Loucy (cell line): ENCODE results near the gene TMPRSS6.
A peak's percentile ranks its signal among the peaks of the same experiment; 100 is the strongest.

Experiments used
- H2AFZ ChIP-seq: fragments of 200-600 bp; sonication (generic); 2 replicates; pipeline ENCODE4 v1.6.0; 2016; ENCODE audit warnings: antibody characterized with exemption, mild to moderate bottlenecking, low read length, moderate library complexity
- H3F3A ChIP-seq: fragments of 200-600 bp; 2 replicates; pipeline ENCODE4 v1.6.0; 2016; ENCODE audit warnings: antibody characterized with exemption, low read depth, mild to moderate bottlenecking
- H3K27me3 ChIP-seq: fragments of 200-600 bp; sonication (generic); 2 replicates; pipeline ENCODE4 v1.6.1; 2014; ENCODE audit warnings: low read length, mild to moderate bottlenecking; ENCODE audit not compliant: insufficient read depth, poor library complexity, severe bottlenecking
- H3K36me3 ChIP-seq: fragments of 200-600 bp; sonication (generic); 2 replicates; pipeline ENCODE4 v1.6.1; 2016; ENCODE audit warnings: low read length; ENCODE audit not compliant: insufficient read depth
- H3K4me1 ChIP-seq: fragments of 200-600 bp; sonication (generic); 2 replicates; pipeline ENCODE4 v1.5.1; 2014; ENCODE audit warnings: low read length, mild to moderate bottlenecking; ENCODE audit not compliant: insufficient read depth, poor library complexity, severe bottlenecking
- H3K4me2 ChIP-seq: fragments of 200-600 bp; sonication (generic); 2 replicates; pipeline ENCODE4 v1.6.0; 2014; ENCODE audit warnings: antibody characterized with exemption, low read length, low read depth, mild to moderate bottlenecking; ENCODE audit not compliant: poor library complexity, severe bottlenecking
- H3K4me3 ChIP-seq: fragments of 200-600 bp; sonication (generic); 2 replicates; pipeline ENCODE4 v1.5.1; 2014; ENCODE audit warnings: low read length, mild to moderate bottlenecking, mixed read lengths; ENCODE audit not compliant: poor library complexity, severe bottlenecking
- H3K79me2 ChIP-seq: fragments of 200-600 bp; sonication (generic); 2 replicates; pipeline ENCODE4 v1.6.1; 2014; ENCODE audit warnings: low read length; ENCODE audit not compliant: insufficient read depth
- H3K9ac ChIP-seq: fragments of 200-600 bp; sonication (generic); 2 replicates; pipeline ENCODE4 v1.6.0; 2014; ENCODE audit warnings: mild to moderate bottlenecking, low read depth, low read length, moderate library complexity; ENCODE audit not compliant: poor library complexity, severe bottlenecking
- H3K9me2 ChIP-seq: fragments of 200-600 bp; sonication (generic); replicated peaks from 2 replicates; pipeline ENCODE4 v1.6.1; 2016; ENCODE audit warnings: low read depth, low read length, mixed read lengths
- H3K9me3 ChIP-seq: fragments of 200-600 bp; sonication (generic); 2 replicates; pipeline ENCODE4 v1.6.1; 2014; ENCODE audit warnings: mild to moderate bottlenecking, antibody characterized with exemption, low read length, low read depth; ENCODE audit not compliant: insufficient read depth
- H4K20me1 ChIP-seq: fragments of 200-600 bp; sonication (generic); 2 replicates; pipeline ENCODE4 v1.6.0; 2014; ENCODE audit warnings: antibody characterized with exemption, low read length, mild to moderate bottlenecking; ENCODE audit not compliant: insufficient read depth, poor library complexity, severe bottlenecking
- CTCF ChIP-seq: fragments of 200-600 bp; sonication (generic); conservative IDR thresholded peaks from 2 replicates; pipeline ENCODE4 v1.5.1; 2014; ENCODE audit warnings: mild to moderate bottlenecking, antibody characterized with exemption, low read length
- EZH2phosphoT487 ChIP-seq: fragments of 200-600 bp; IDR thresholded peaks from 2 replicates; pipeline ENCODE4 v1.6.1; 2018; ENCODE audit warnings: antibody characterized with exemption, mild to moderate bottlenecking, moderate library complexity, borderline replicate concordance

TMPRSS6 gene

GRCh38 chr22:37107816-37108621, 1.5 kb downstream of the TMPRSS6 start:
- Histone ChIP-seq H3K4me2 (no peak overlapping the region), H3K27me3 (no peaks in the 10 kb centered on the region)
- TF ChIP-seq CTCF, result no peak
- no peak for TF ChIP-seq EZH2phosphoT487

GRCh38 chr22:37105990-37106389, 3.5 kb downstream of the TMPRSS6 start:
- H2AFZ ChIP-seq, result no peak overlapping the region
- H3K27me3 ChIP-seq, result no peaks in the 10 kb centered on the region
- H3K9me2 ChIP-seq, result no peaks in the 10 kb centered on the region
- H3K9ac ChIP-seq, result no peak overlapping the region
- H3K79me2 ChIP-seq, result no peaks in the 10 kb centered on the region
- H3F3A ChIP-seq, result no peaks in the 10 kb centered on the region
- no peak overlapping the region for H3K4me2 ChIP-seq
- peaks cover 9% of the 10 kb centered on the region for H3K4me1 ChIP-seq
- H3K36me3 ChIP-seq, result no peaks in the 10 kb centered on the region
- H4K20me1 ChIP-seq, result no peaks in the 10 kb centered on the region
- no peaks in the 10 kb centered on the region for H3K9me3 ChIP-seq
- TF ChIP-seq EZH2phosphoT487 (no peak), CTCF (no peak)
- no peak overlapping the region for H3K4me3 ChIP-seq

More at GRCh38 chr22:37107816-37108621, 1.5 kb downstream of the TMPRSS6 start:
- no peaks in the 10 kb centered on the region for H3K9me3 ChIP-seq
- H3K4me3 ChIP-seq, result no peak overlapping the region
- H3K36me3 ChIP-seq, result no peaks in the 10 kb centered on the region
- no peak overlapping the region for H3K9ac ChIP-seq
- no peaks in the 10 kb centered on the region for H4K20me1 ChIP-seq
- H2AFZ ChIP-seq, result no peak overlapping the region
- H3K9me2 ChIP-seq, result no peaks in the 10 kb centered on the region
- H3K4me1 ChIP-seq, result peaks cover 3% of the 10 kb centered on the region
- no peaks in the 10 kb centered on the region for H3K79me2 ChIP-seq
- no peaks in the 10 kb centered on the region for H3F3A ChIP-seq

GRCh38 chr22:37105154-37105553, 4.4 kb downstream of the TMPRSS6 start:
- Histone ChIP-seq H4K20me1 (no peaks in the 10 kb centered on the region), H3K9me2 (no peaks in the 10 kb centered on the region), H3K36me3 (no peaks in the 10 kb centered on the region), H3K4me1 (peaks cover 9% of the 10 kb centered on the region), H3K4me2 (no peak overlapping the region), H3K79me2 (no peaks in the 10 kb centered on the region), H3F3A (no peaks in the 10 kb centered on the region), H3K9ac (no peak overlapping the region), H3K27me3 (no peaks in the 10 kb centered on the region), H2AFZ (0 out of 2 replicates have a peak overlapping the region, but pooled peaks have one; percentile 36), H3K9me3 (no peaks in the 10 kb centered on the region), H3K4me3 (no peak overlapping the region)
- no peak for TF ChIP-seq EZH2phosphoT487
